ENCODE data around the gene RAD18.

The RAD18 gene

GRCh38 chr3:8983591-8983990 is 20.3 kb upstream of the RAD18 start:
- Histone ChIP-seq H3K36me3 (replicated peaks; ENCODE audit: insufficient read depth, low read length) (no peaks in the 10 kb centered on the region), H3K27ac (ENCODE audit: low read length) (no peak overlapping the region), H4K20me1 (ENCODE audit: insufficient read depth, low read length) (no peaks in the 10 kb centered on the region), H3K4me2 (ENCODE audit: low read depth, low read length) (no peak overlapping the region), H3K4me1 (ENCODE audit: low read length) (no peaks in the 10 kb centered on the region), H3K9me3 (replicated peaks; ENCODE audit: insufficient read depth, low read length) (no peaks in the 10 kb centered on the region), H3F3A (ENCODE audit: insufficient read depth, low read length) (no peaks in the 10 kb centered on the region), H2AFZ (ENCODE audit: low read length) (no peak overlapping the region), H3K79me2 (ENCODE audit: low read length) (no peaks in the 10 kb centered on the region), H3K9me2 (replicated peaks; ENCODE audit: insufficient read depth, low read length) (no peaks in the 10 kb centered on the region), H3K9ac (ENCODE audit: low read length) (no peak overlapping the region), H3K27me3 (replicated peaks; ENCODE audit: insufficient read depth, low read length) (no peaks in the 10 kb centered on the region), H3K4me3 (ENCODE audit: low read length) (no peak overlapping the region)
- DNase-seq = no peak
- no peak for TF ChIP-seq EZH2phosphoT487 (IDR thresholded peaks at IDR 0.05; ENCODE audit: low read length)
- no peak for TF ChIP-seq EZH2 (optimal IDR thresholded peaks at IDR 0.05; ENCODE audit: low read depth, low read length)
- no peak for TF ChIP-seq CTCF (IDR thresholded peaks at IDR 0.05; ENCODE audit: low read length)

- no peak overlapping the region for H3K4me3 ChIP-seq (ENCODE audit: low read length)
- no peaks in the 10 kb centered on the region for H3K79me2 ChIP-seq (ENCODE audit: low read length)
- H3K9ac ChIP-seq (ENCODE audit: low read length) = no peak overlapping the region
- H3K4me2 ChIP-seq (ENCODE audit: low read depth, low read length) = no peak overlapping the region
- H3K27me3 ChIP-seq (replicated peaks; ENCODE audit: insufficient read depth, low read length) = no peaks in the 10 kb centered on the region
- H3K4me1 ChIP-seq (ENCODE audit: low read length) = no peaks in the 10 kb centered on the region
- no peaks in the 10 kb centered on the region for H3K9me2 ChIP-seq (replicated peaks; ENCODE audit: insufficient read depth, low read length)
- TF ChIP-seq CTCF (IDR thresholded peaks at IDR 0.05; ENCODE audit: low read length) (no peak), EZH2 (optimal IDR thresholded peaks at IDR 0.05; ENCODE audit: low read depth, low read length) (no peak), EZH2phosphoT487 (IDR thresholded peaks at IDR 0.05; ENCODE audit: low read length) (no peak)
- no peak overlapping the region for H3K27ac ChIP-seq (ENCODE audit: low read length)
- H2AFZ ChIP-seq (ENCODE audit: low read length) = no peak overlapping the region
- no peaks in the 10 kb centered on the region for H4K20me1 ChIP-seq (ENCODE audit: insufficient read depth, low read length)
- H3K36me3 ChIP-seq (replicated peaks; ENCODE audit: insufficient read depth, low read length) = no peaks in the 10 kb centered on the region
- no peaks in the 10 kb centered on the region for H3K9me3 ChIP-seq (replicated peaks; ENCODE audit: insufficient read depth, low read length)
- H3F3A ChIP-seq (ENCODE audit: insufficient read depth, low read length) = no peaks in the 10 kb centered on the region
- no peak for DNase-seq
Observed at GRCh38 chr3:8983026-8983425, 19.8 kb upstream of the RAD18 start.

- TF ChIP-seq EZH2phosphoT487 (IDR thresholded peaks at IDR 0.05; ENCODE audit: low read length) = no peak
- no peak for TF ChIP-seq EZH2 (optimal IDR thresholded peaks at IDR 0.05; ENCODE audit: low read depth, low read length)
- TF ChIP-seq CTCF (IDR thresholded peaks at IDR 0.05; ENCODE audit: low read length) = no peak
- Histone ChIP-seq H3K9me3 (replicated peaks; ENCODE audit: insufficient read depth, low read length) (no peaks in the 10 kb centered on the region), H3F3A (ENCODE audit: insufficient read depth, low read length) (no peaks in the 10 kb centered on the region), H3K9ac (ENCODE audit: low read length) (no peak overlapping the region), H3K36me3 (replicated peaks; ENCODE audit: insufficient read depth, low read length) (no peaks in the 10 kb centered on the region), H3K27ac (ENCODE audit: low read length) (no peak overlapping the region), H2AFZ (ENCODE audit: low read length) (no peak overlapping the region), H4K20me1 (ENCODE audit: insufficient read depth, low read length) (no peaks in the 10 kb centered on the region), H3K27me3 (replicated peaks; ENCODE audit: insufficient read depth, low read length) (no peaks in the 10 kb centered on the region), H3K4me1 (ENCODE audit: low read length) (no peaks in the 10 kb centered on the region), H3K4me3 (ENCODE audit: low read length) (no peak overlapping the region), H3K4me2 (ENCODE audit: low read depth, low read length) (no peak overlapping the region), H3K9me2 (replicated peaks; ENCODE audit: insufficient read depth, low read length) (no peaks in the 10 kb centered on the region), H3K79me2 (ENCODE audit: low read length) (no peaks in the 10 kb centered on the region)
- DNase-seq = no peak
Observed at GRCh38 chr3:8982509-8982908, 19.2 kb upstream of the RAD18 start.
